Activated CD4-positive, alpha-beta T cell treated with anti-CD3 and anti-CD28 coated beads for 48 hours (primary cell): ENCODE data around the gene STIM1.

Experiments used
- DNase-seq: peaks from one replicate; pipeline ENCODE4 v3.0.0-alpha.2; 2020

The STIM1 gene

DNA sequence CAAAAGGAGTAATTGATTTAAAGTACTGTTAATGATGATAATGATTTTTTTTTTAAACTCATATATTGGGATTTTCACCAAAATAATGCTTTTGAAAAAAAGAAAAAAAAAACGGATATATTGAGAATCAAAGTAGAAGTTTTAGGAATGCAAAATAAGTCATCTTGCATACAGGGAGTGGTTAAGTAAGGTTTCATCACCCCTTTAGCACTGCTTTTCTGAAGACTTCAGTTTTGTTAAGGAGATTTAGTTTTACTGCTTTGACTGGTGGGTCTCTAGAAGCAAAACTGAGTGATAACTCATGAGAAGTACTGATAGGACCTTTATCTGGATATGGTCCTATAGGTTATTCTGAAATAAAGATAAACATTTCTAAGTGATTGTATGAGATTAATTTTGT lies 283.0 kb downstream of the STIM1 start:
- DNase-seq, result no peak

GRCh38 chr11:4140067-4140636 lies 284.7 kb downstream of the STIM1 start:
- DNase-seq, result no peak
